WTC11 (cell line): ENCODE data around the gene NLGN1. TPM values are rescaled to one million over a fixed set of nuclear protein-coding genes. Genes with fewer than 3 reads are reported as not detected.
"Not testable (repeated sequence)": the region's sequence is repeated elsewhere in the genome, so short reads cannot be mapped to it uniquely, and the experiment has no call there.

Experiments used
- ATAC-seq: fragments of 200-7000 bp; cut with Tn5 transposase; 2 replicates; pipeline ENCODE4 v1.10.0; 2021; ENCODE audit warnings: mild to moderate bottlenecking, moderate library complexity
- CTCF ChIA-PET: fragments of 300-600 bp; sonication (Branson Sonifier 250); formaldehyde crosslinking; loops from one replicate; lab custom pipeline; 2021; ENCODE audit warnings: antibody characterized with exemption; lab: Charles Lee
- POLR2A ChIA-PET: fragments of 350-600 bp; sonication (Branson Sonifier 250); formaldehyde crosslinking; loops from one replicate; lab custom pipeline; 2021; ENCODE audit warnings: antibody characterized with exemption; lab: Charles Lee
- DNase-seq: peaks from one replicate; pipeline ENCODE4 v3.0.0; 2021; ENCODE audit warnings: low spot score
- H3K27ac Mint-ChIP-seq: 2 replicates; pipeline ENCODE4 v1.8.0; 2021; ENCODE audit warnings: mixed read lengths
- H3K27me3 Mint-ChIP-seq: 2 replicates; pipeline ENCODE4 v1.8.0; 2021; ENCODE audit warnings: low read depth, mild to moderate bottlenecking, moderate library complexity, mixed read lengths
- H3K36me3 Mint-ChIP-seq: 2 replicates; pipeline ENCODE4 v1.8.0; 2021; ENCODE audit warnings: mixed read lengths
- H3K4me1 Mint-ChIP-seq: 2 replicates; pipeline ENCODE4 v1.8.0; 2022; ENCODE audit warnings: mixed read lengths
- H3K4me3 Mint-ChIP-seq: 2 replicates; pipeline ENCODE4 v1.8.0; 2021; ENCODE audit warnings: mild to moderate bottlenecking, moderate library complexity, mixed read lengths
- H3K9me3 Mint-ChIP-seq: 2 replicates; pipeline ENCODE4 v1.8.0; 2021; ENCODE audit warnings: mixed read lengths
- ATF1 ChIP-seq: sonication (generic); formaldehyde crosslinking; IDR thresholded peaks from 2 replicates; pipeline ENCODE4 v1.8.1; 2023; ENCODE audit warnings: mild to moderate bottlenecking, moderate library complexity, missing genetic modification reagents
- E2F1 ChIP-seq: sonication (generic); formaldehyde crosslinking; IDR thresholded peaks from 2 replicates; pipeline ENCODE4 v1.8.0; 2022; ENCODE audit warnings: mild to moderate bottlenecking, missing genetic modification reagents
- E2F4 ChIP-seq: sonication (generic); formaldehyde crosslinking; IDR thresholded peaks from 2 replicates; pipeline ENCODE4 v1.8.1; 2022; ENCODE audit warnings: low read depth, mild to moderate bottlenecking, moderate library complexity, missing genetic modification reagents, borderline replicate concordance
- ELF4 ChIP-seq: sonication (generic); formaldehyde crosslinking; IDR thresholded peaks from 2 replicates; pipeline ENCODE4 v1.8.1; 2022; ENCODE audit warnings: low read depth, mild to moderate bottlenecking, moderate library complexity, missing genetic modification reagents
- ETV6 ChIP-seq: sonication (generic); formaldehyde crosslinking; IDR thresholded peaks from 2 replicates; pipeline ENCODE4 v1.8.1; 2022; ENCODE audit warnings: mild to moderate bottlenecking, missing genetic modification reagents
- FOXP1 ChIP-seq: sonication (generic); formaldehyde crosslinking; IDR thresholded peaks from 2 replicates; pipeline ENCODE4 v1.8.0; 2022; ENCODE audit warnings: missing genetic modification reagents, mild to moderate bottlenecking, moderate library complexity, borderline replicate concordance
- FOXP4 ChIP-seq: sonication (generic); formaldehyde crosslinking; IDR thresholded peaks from 2 replicates; pipeline ENCODE4 v1.8.0; 2022; ENCODE audit warnings: mild to moderate bottlenecking, missing genetic modification reagents
- HMGA2 ChIP-seq: fragments of 250-450 bp; sonication (Bioruptor Pico); IDR thresholded peaks from 2 replicates; pipeline ENCODE4 v1.4.0; 2021; ENCODE audit warnings: mild to moderate bottlenecking, moderate library complexity
- HMGXB4 ChIP-seq: sonication (generic); formaldehyde crosslinking; IDR thresholded peaks from 2 replicates; pipeline ENCODE4 v1.8.1; 2023; ENCODE audit warnings: mild to moderate bottlenecking, moderate library complexity, missing genetic modification reagents
- IRF2 ChIP-seq: sonication (generic); formaldehyde crosslinking; IDR thresholded peaks from 2 replicates; pipeline ENCODE4 v1.8.0; 2022; ENCODE audit warnings: low read depth, missing genetic modification reagents, borderline replicate concordance
- MYBL2 ChIP-seq: sonication (generic); formaldehyde crosslinking; IDR thresholded peaks from 2 replicates; pipeline ENCODE4 v1.8.1; 2023; ENCODE audit warnings: mild to moderate bottlenecking, moderate library complexity, missing genetic modification reagents
- NFYB ChIP-seq: sonication (generic); formaldehyde crosslinking; conservative IDR thresholded peaks from 2 replicates; pipeline ENCODE4 v1.8.0; 2022; ENCODE audit warnings: low read depth, missing genetic modification reagents
- NR1H2 ChIP-seq: sonication (generic); formaldehyde crosslinking; IDR thresholded peaks from 2 replicates; pipeline ENCODE4 v1.9.0; 2021; ENCODE audit warnings: mild to moderate bottlenecking, moderate library complexity, missing genetic modification reagents
- NR2C2 ChIP-seq: sonication (generic); formaldehyde crosslinking; IDR thresholded peaks from 2 replicates; pipeline ENCODE4 v1.8.0; 2022; ENCODE audit warnings: mild to moderate bottlenecking, missing genetic modification reagents
- NR3C1 ChIP-seq: sonication (generic); formaldehyde crosslinking; conservative IDR thresholded peaks from 2 replicates; pipeline ENCODE4 v1.8.1; 2023; ENCODE audit warnings: low read depth, mild to moderate bottlenecking, missing genetic modification reagents
- TEAD1 ChIP-seq: sonication (generic); formaldehyde crosslinking; IDR thresholded peaks from 2 replicates; pipeline ENCODE4 v1.8.0; 2022; ENCODE audit warnings: mild to moderate bottlenecking, missing genetic modification reagents
- total RNA-seq: library from RNA; stranded (reverse); gene quantifications from 3 replicates; pipeline ENCODE4 v1.2.3, GENCODE V29; 2021
- TF ChIP-seq, protein P1 (sequence below): sonication (generic); formaldehyde crosslinking; IDR thresholded peaks from 2 replicates; pipeline ENCODE4 v1.8.1; 2022; ENCODE audit warnings: low read depth, missing genetic modification reagents, borderline replicate concordance
- TF ChIP-seq, protein P2 (sequence below): sonication (generic); formaldehyde crosslinking; IDR thresholded peaks from 2 replicates; pipeline ENCODE4 v1.8.1; 2022; ENCODE audit warnings: missing genetic modification reagents, borderline replicate concordance

The NLGN1 gene
- total RNA-seq, 1 experiment from 2014 or later: 12.4 TPM

- no peaks in the 10 kb centered on the region for H3K27me3 Mint-ChIP-seq
- H3K27ac Mint-ChIP-seq: no peak overlapping the region
- no peak overlapping the region for H3K4me3 Mint-ChIP-seq
- peaks cover 21% of the 10 kb centered on the region for H3K9me3 Mint-ChIP-seq
- H3K36me3 Mint-ChIP-seq: peaks cover 13% of the 10 kb centered on the region
- ATAC-seq (no peak), DNase-seq (no peak)
- no peak for TF ChIP-seq NFYB (CRISPR knock-in tag)
- no peak for TF ChIP-seq IRF2 (CRISPR knock-in tag)
- TF ChIP-seq FOXP1 (CRISPR knock-in tag): no peak
- TF ChIP-seq E2F4 (CRISPR knock-in tag): no peak
- no peak for TF ChIP-seq HMGXB4 (CRISPR knock-in tag)
- no peak for TF ChIP-seq NR2C2 (CRISPR knock-in tag)
- no peak for TF ChIP-seq ATF1 (CRISPR knock-in tag)
- TF ChIP-seq ELF4 (CRISPR knock-in tag): no peak
- no peak for TF ChIP-seq E2F1
- no peak for TF ChIP-seq MYBL2 (CRISPR knock-in tag)
- TF ChIP-seq NR1H2 (CRISPR knock-in tag): no peak
- TF ChIP-seq HMGA2 (CRISPR knock-in tag): no peak
- TF ChIP-seq, protein P1, sequence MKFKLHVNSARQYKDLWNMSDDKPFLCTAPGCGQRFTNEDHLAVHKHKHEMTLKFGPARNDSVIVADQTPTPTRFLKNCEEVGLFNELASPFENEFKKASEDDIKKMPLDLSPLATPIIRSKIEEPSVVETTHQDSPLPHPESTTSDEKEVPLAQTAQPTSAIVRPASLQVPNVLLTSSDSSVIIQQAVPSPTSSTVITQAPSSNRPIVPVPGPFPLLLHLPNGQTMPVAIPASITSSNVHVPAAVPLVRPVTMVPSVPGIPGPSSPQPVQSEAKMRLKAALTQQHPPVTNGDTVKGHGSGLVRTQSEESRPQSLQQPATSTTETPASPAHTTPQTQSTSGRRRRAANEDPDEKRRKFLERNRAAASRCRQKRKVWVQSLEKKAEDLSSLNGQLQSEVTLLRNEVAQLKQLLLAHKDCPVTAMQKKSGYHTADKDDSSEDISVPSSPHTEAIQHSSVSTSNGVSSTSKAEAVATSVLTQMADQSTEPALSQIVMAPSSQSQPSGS (CRISPR knock-in tag): no peak
- TF ChIP-seq, protein P2, sequence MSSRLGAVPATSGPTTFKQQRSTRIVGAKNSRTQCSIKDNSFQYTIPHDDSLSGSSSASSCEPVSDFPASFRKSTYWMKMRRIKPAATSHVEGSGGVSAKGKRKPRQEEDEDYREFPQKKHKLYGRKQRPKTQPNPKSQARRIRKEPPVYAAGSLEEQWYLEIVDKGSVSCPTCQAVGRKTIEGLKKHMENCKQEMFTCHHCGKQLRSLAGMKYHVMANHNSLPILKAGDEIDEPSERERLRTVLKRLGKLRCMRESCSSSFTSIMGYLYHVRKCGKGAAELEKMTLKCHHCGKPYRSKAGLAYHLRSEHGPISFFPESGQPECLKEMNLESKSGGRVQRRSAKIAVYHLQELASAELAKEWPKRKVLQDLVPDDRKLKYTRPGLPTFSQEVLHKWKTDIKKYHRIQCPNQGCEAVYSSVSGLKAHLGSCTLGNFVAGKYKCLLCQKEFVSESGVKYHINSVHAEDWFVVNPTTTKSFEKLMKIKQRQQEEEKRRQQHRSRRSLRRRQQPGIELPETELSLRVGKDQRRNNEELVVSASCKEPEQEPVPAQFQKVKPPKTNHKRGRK: no peak
- no peak for TF ChIP-seq NR3C1 (CRISPR knock-in tag)
- ChIA-PET POLR2A (no interaction called here), CTCF (interaction anchor here (0.6 kb wide), 1 partner anchor 529 kb away, joined by 4 read pairs; no protein-coding TSS in a partner anchor)
- peaks cover 30% of the 10 kb centered on the region for H3K4me1 Mint-ChIP-seq
These were observed 45.7 kb upstream of the NLGN1 start for GRCh38 chr3:173351886-173352285.

GRCh38 chr3:173353137-173353536 lies 44.4 kb upstream of the NLGN1 start:
- H3K27me3 Mint-ChIP-seq, H3K4me3 Mint-ChIP-seq, ATAC-seq, CTCF ChIA-PET, DNase-seq, POLR2A ChIA-PET: not testable (repeated sequence)
- TF ChIP-seq TEAD1 (CRISPR knock-in tag) (peak; percentile 90; the same call in 1 of the 2 replicates), FOXP4 (CRISPR knock-in tag) (peak; percentile 38; the same call in 1 of the 2 replicates), ETV6 (CRISPR knock-in tag) (0 out of 2 replicates have a peak, but pooled peaks have one; percentile 21)
- peaks cover 13% of the 10 kb centered on the region for H3K36me3 Mint-ChIP-seq
- peaks cover 30% of the 10 kb centered on the region for H3K4me1 Mint-ChIP-seq
- peaks cover 21% of the 10 kb centered on the region for H3K9me3 Mint-ChIP-seq
- H3K27ac Mint-ChIP-seq: peak overlapping the region; percentile 56; the same call in 1 of the 2 replicates
